A549 treated with dexamethasone at 1 μM for 4 hours (cell line): ENCODE results near the gene C1orf185. TPM values are rescaled to one million over a fixed set of nuclear protein-coding genes. Genes with fewer than 3 reads are reported as not detected.

Experiments used
- total RNA-seq: library from RNA; stranded (reverse); fragments of 200-300 nt; extraction: Qiagen RNA extraction; gene quantifications from 5 replicates; pipeline ENCODE4 v1.2.3, GENCODE V29; 2022

Gene C1orf185
- not detected in 5 replicates for total RNA-seq

GRCh38 chr1:51101976-51102375 lies at the start of gene C1orf185:
C1orf185 (plus strand) TSS chr1:51102228; CDS start chr1:51102234, 6 bp downstream.

Other genes with a start within 250 kb of the C1orf185 start
- 34.6 to 44.8 TPM (median 37.8 TPM) in 5 replicates for gene FAF1, start 142.0 kb upstream of the C1orf185 start, total RNA-seq
- 10.3 to 12.3 TPM (median 11.8 TPM) in 5 replicates for gene CDKN2C, start 132.0 kb upstream of the C1orf185 start, total RNA-seq
- 25.3 to 37.8 TPM (median 32.2 TPM) in 5 replicates for gene RNF11, start 134.0 kb downstream of the C1orf185 start, total RNA-seq
- gene TTC39A, start 228.3 kb downstream of the C1orf185 start, total RNA-seq: 1.6 to 1.9 TPM (median 1.8 TPM) in 5 replicates